Astrocyte (in vitro differentiated cells and primary cell): ENCODE data around the gene FES.
"Not testable (repeated sequence)": the region's sequence is repeated elsewhere in the genome, so short reads cannot be mapped to it uniquely, and the experiment has no call there.

Experiments
- CTCF ChIP-seq: IDR thresholded peaks from 2 replicates; pipeline ENCODE4 v1.5.1; 2011; ENCODE audit warnings: low read depth, mild to moderate bottlenecking, inconsistent platforms, low read length, moderate library complexity; ENCODE audit not compliant: insufficient read depth
- EZH2 ChIP-seq: IDR thresholded peaks from 2 replicates; pipeline ENCODE4 v1.6.1; 2012; ENCODE audit warnings: mild to moderate bottlenecking, low read length, inconsistent platforms; ENCODE audit not compliant: insufficient read depth

- TF ChIP-seq CTCF, EZH2: not testable (repeated sequence)
These were observed 38.5 kb downstream of the FES start for GRCh38 chr15:90922712-90923322.
